Natural killer cell treated with Interleukin-12 subunit alpha and Interleukin-12 subunit beta and Interleukin-15 and Interleukin-18, amount 100 ng/mL, for 72 hours (primary cell): ENCODE data around the gene DCT. TPM values are rescaled to one million over a fixed set of nuclear protein-coding genes. Genes with fewer than 3 reads are reported as not detected.

Source experiments
- ATAC-seq, 2 donors: fragments of 150-1000 bp; cut with Tn5 transposase in 1 of 2; sonication (Bioruptor Pico), chemical (Tn5 transposase) in 1 of 2; 2 replicates each; pipeline ENCODE4 v1.10.0; 2021
- DNase-seq: peaks from one replicate; pipeline ENCODE4 v3.0.0; 2022; ENCODE audit warnings: low spot score
- H3K27ac Mint-ChIP-seq, 2 donors: 1 replicate in 1 of 2; 2 replicates in 1 of 2; pipeline ENCODE4 v1.8.0; 2022; ENCODE audit warnings: mixed read lengths in 2 of 2, mild to moderate bottlenecking in 1 of 2, moderate library complexity in 1 of 2
- H3K27me3 Mint-ChIP-seq, 2 donors: 1 replicate in 1 of 2; 2 replicates in 1 of 2; pipeline ENCODE4 v1.8.0; 2022; ENCODE audit warnings: mixed read lengths in 2 of 2
- H3K36me3 Mint-ChIP-seq: one replicate; pipeline ENCODE4 v1.8.0; 2022; ENCODE audit warnings: mixed read lengths
- H3K4me1 Mint-ChIP-seq, 2 donors: 1 replicate in 1 of 2; 2 replicates in 1 of 2; pipeline ENCODE4 v1.8.0; 2022; ENCODE audit warnings: low read depth in 2 of 2, mixed read lengths in 2 of 2, mild to moderate bottlenecking in 1 of 2
- H3K4me3 Mint-ChIP-seq: one replicate; pipeline ENCODE4 v1.8.0; 2022; ENCODE audit warnings: mixed read lengths
- H3K9me3 Mint-ChIP-seq: 2 replicates; pipeline ENCODE4 v1.8.0; 2022; ENCODE audit warnings: mixed read lengths
- total RNA-seq, 2 donors: library from RNA; stranded (reverse); gene quantifications; one replicate each; pipeline ENCODE4 v1.2.3, GENCODE V29; 2022

The DCT gene
- total RNA-seq, 2 donors from 2014 or later = not detected

DNA sequence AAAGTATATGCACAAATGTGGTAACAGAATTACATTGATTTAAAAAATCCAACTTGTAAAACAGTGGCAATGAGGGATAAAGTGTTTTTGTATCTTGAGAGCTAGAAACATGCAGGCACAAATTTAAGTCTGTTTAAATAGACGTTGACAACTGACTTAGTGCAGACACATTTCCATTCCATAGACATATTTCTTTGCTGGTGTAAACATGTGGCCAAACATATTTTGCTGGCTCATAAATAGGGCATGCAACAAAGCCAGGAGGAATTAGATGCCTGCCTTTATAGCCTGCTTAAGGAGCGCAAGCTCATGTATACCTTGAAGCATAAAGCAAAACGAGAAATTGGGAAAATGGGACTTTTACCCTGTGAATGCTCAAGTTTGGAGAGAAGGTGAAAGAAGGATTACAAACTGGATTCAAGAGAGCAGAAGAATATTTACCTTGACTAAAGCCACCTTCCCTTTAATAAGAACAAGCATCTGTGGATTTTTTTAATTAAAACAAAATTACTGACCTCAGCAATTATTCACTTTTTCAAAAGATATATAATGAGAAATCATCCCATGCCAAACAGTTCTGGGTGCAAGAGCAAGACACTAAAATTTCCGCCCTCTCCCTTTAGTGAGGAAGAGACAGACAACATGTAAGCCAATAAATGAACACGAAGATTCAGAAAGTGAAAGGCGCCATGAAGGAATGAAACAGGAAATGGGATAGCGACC is 71.0 kb downstream of the DCT start:
- Mint-ChIP-seq H3K9me3 (no peaks in the 10 kb centered on the region), H3K4me3 (no peak overlapping the region), H3K27me3 (peaks cover 11 to 18% of the 10 kb centered on the region in 2 donors), H3K27ac (no peak overlapping the region), H3K4me1 (no peaks in the 10 kb centered on the region), H3K36me3 (no peaks in the 10 kb centered on the region)
- DNase-seq = no peak
- no peak for ATAC-seq

DNA sequence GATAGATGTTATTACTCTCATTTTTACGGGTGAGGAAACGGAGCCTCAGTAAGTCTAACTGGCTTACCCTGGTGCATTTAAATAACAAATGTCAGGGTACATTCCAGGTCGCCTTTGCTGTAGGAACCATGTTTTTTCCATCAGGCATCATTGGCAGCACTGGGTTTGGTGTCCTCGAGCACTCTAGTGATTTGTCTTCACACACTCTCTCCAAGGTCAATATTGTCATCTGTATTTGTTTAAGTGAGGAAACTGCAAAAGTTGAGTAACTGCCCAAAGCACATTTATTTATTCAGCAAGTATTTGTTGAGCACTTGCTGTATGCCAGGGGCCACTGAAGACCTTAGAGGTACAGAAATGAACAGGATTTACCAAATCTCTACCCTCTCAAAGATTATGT is 78.6 kb downstream of the DCT start:
- Mint-ChIP-seq H3K27ac (no peak overlapping the region), H3K4me3 (no peak overlapping the region), H3K36me3 (no peaks in the 10 kb centered on the region), H3K4me1 (no peaks in the 10 kb centered on the region), H3K9me3 (no peaks in the 10 kb centered on the region), H3K27me3 (peaks cover 0 to 18% of the 10 kb centered on the region in 2 donors)
- DNase-seq = no peak
- no peak for ATAC-seq

DNA sequence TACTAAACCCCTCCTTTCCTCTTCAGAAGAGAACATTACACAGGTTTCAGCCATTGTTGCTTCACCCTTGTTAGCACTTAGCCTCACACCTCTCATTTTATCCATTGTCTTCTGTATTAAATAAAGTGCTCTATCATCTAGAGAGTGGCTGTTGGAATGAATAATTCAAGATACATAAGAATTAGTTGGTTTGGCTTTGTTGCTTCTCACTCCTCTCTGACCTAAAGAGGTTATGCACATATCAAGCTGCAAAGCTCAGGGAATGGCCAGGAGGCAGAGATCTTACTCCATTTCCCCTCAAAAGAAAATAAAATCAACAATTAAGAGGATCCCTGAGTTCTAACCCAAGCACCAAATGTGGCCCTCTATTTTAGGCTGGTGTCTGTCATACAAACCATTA is 79.7 kb downstream of the DCT start:
- Mint-ChIP-seq H3K4me1 (no peaks in the 10 kb centered on the region), H3K4me3 (no peak overlapping the region), H3K27me3 (peaks cover 0 to 18% of the 10 kb centered on the region in 2 donors), H3K27ac (no peak overlapping the region), H3K36me3 (no peaks in the 10 kb centered on the region), H3K9me3 (no peaks in the 10 kb centered on the region)
- ATAC-seq (no peak), DNase-seq (no peak)

DNA sequence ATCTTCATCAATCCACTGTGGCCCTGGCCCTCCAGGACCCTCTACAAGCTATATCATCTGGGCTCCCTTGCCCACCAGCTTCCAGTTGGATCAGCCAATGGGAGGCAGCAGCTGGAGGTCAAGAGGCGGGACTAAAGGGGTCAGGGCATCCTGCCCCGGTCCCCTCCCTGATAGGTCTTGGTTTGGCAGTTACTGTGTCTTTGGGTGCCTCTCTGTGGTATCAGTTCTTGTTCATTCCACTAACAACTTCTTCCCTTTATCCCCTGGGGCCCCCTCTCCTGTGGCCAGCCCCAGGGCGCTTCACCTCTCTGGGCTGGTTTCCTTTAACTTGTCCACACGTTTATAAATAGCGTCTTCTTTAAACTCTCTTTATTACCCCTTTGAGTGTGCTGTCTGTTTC is 83.6 kb downstream of the DCT start:
- Mint-ChIP-seq H3K27me3 (peaks cover 0 to 14% of the 10 kb centered on the region in 2 donors), H3K9me3 (no peaks in the 10 kb centered on the region), H3K36me3 (no peaks in the 10 kb centered on the region), H3K27ac (no peak overlapping the region), H3K4me3 (no peak overlapping the region), H3K4me1 (no peaks in the 10 kb centered on the region)
- DNase-seq (no peak), ATAC-seq (no peak)

DNA sequence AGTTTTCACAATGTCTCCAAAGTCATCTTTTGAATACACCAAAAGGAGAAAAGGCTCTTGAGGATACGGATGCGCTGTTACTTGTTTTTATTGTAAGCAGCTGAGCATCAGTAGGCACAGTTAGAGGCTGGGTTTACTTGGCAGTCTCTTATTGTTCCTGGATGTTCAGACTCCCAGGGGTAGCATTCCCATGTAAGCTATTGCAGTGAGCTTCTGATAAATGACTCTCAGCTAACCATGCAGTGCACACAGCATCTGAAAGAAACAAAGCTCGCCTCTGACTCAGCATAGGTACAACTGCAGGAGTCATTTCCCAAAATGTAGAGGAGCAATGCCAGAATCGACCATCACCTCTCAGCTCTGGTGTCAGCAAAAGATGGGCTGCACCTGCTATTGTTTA is 84.8 kb downstream of the DCT start:
- Mint-ChIP-seq H3K36me3 (no peaks in the 10 kb centered on the region), H3K4me1 (no peaks in the 10 kb centered on the region), H3K9me3 (no peaks in the 10 kb centered on the region), H3K27ac (no peak overlapping the region), H3K4me3 (no peak overlapping the region), H3K27me3 (peaks cover 0 to 9% of the 10 kb centered on the region in 2 donors)
- no peak for DNase-seq
- no peak for ATAC-seq

DNA sequence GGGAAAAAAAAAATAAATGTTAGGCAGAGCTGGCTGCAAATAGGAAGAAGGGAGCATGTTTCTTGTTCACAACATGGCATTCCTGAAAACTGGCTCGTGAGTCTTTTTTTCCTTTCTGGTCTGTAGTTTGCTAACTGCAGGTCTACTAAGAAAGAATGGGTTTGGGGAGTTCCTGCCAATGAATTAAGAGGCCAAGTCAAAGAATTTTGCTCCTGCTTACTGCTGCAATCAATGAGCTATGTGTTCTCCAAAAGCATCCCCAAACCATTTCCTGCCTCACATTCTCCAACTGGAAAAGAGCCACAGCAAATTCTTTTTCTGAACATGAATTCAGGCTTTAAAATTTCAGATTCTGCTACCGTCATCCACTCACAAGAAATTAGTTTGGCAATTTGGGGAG is 88.6 kb downstream of the DCT start:
- ATAC-seq (no peak), DNase-seq (no peak)
- no peaks in the 10 kb centered on the region for H3K36me3 Mint-ChIP-seq
- H3K27me3 Mint-ChIP-seq = peaks cover 0 to 3% of the 10 kb centered on the region in 2 donors
- H3K4me1 Mint-ChIP-seq = no peaks in the 10 kb centered on the region
- H3K4me3 Mint-ChIP-seq = no peak overlapping the region
- no peaks in the 10 kb centered on the region for H3K9me3 Mint-ChIP-seq
- no peak overlapping the region for H3K27ac Mint-ChIP-seq

DNA sequence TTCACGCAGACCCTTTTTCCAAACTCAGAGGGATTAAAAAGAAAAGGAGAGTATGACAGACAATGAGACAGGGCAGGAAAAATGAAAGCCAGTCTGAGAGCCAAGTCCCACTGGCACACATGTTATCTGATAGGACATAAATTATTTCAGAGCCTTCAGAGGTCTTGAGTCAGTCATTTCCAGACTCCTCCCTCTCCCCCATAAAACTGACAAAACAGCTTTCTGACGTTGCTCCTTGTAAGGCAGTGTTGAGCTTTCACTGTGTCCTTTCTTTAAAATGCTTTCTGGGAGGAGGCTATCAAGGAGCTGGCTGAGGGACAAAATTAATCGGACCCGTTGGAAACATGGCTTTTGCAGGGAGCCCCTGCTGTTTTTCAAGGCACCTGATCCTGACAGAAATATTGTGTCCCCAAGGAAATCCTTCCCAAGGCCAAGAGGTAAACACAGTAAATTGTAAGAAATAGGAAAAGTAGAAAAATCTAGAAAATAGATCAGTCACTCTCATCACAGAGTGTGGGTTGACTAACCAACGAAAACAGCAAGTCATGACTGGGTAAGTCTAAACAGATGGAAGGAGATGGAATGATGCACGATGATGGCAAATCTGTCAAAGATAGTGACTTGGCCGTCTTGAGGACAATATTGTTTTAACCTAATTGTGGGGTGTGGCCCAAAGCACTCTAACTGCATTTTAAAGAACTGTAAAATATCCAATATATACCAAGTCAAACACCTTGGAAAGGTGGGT is 89.7 kb downstream of the DCT start:
- ATAC-seq = no peak
- H3K4me1 Mint-ChIP-seq = no peaks in the 10 kb centered on the region
- H3K27me3 Mint-ChIP-seq = peaks cover 0 to 3% of the 10 kb centered on the region in 2 donors
- H3K4me3 Mint-ChIP-seq = no peak overlapping the region
- no peaks in the 10 kb centered on the region for H3K9me3 Mint-ChIP-seq
- no peak overlapping the region for H3K27ac Mint-ChIP-seq
- no peaks in the 10 kb centered on the region for H3K36me3 Mint-ChIP-seq
- no peak for DNase-seq

DNA sequence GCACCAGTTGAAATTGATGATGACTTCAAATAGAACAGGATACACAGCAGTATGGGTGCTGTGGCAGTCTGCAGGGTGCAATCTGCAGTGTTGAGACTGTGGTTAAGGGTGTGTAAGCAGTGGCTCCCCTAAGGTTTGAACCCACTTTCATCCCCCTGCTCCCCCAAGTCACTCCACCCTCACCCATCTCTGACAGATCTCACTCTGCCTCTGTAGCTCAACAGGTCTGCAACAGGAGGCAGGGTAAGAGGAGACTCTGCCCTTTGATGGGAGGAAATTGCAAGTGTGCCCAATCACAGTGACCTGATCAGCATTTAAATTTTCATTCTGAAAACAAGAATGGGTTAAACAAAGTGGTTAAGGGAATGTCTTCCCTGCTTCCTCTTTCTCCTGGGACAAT is 92.4 kb downstream of the DCT start:
- H3K4me3 Mint-ChIP-seq = no peak overlapping the region
- peaks cover 7% of the 10 kb centered on the region in 2 donors for H3K27me3 Mint-ChIP-seq
- H3K36me3 Mint-ChIP-seq = no peaks in the 10 kb centered on the region
- H3K4me1 Mint-ChIP-seq = no peaks in the 10 kb centered on the region
- H3K27ac Mint-ChIP-seq = no peak overlapping the region
- ATAC-seq = no peak
- no peaks in the 10 kb centered on the region for H3K9me3 Mint-ChIP-seq
- DNase-seq = no peak

Other genes starting within 250 kb of the DCT start
- 10 to 100 TPM; 18.7 to 20.5 TPM for gene TGDS, start 116.5 kb upstream of the DCT start, total RNA-seq
- gene GPR180, start 122.2 kb upstream of the DCT start, total RNA-seq = 1 to 10 TPM; 7.1 to 7.8 TPM
- gene SOX21, start 232.9 kb upstream of the DCT start, total RNA-seq = not detected